Heart left ventricle (tissue), 13 donors: ENCODE data around the gene RWDD3.

Source experiments
- CTCF ChIP-seq, 12 donors: fragments of 200-600 bp; sonication (generic) in 4 of 12; IDR thresholded peaks; one replicate each; pipeline versions ENCODE4 v1.5.0 to v1.8.0; 2018 to 2022; ENCODE audit warnings: antibody characterized with exemption in 12 of 12, mild to moderate bottlenecking in 5 of 12
- POLR2A ChIP-seq, 2 donors: fragments of 450-650 bp; IDR thresholded peaks; one replicate each; pipeline ENCODE4 v1.6.1; 2017; ENCODE audit warnings: antibody characterized with exemption in 2 of 2, mild to moderate bottlenecking in 2 of 2, moderate library complexity in 2 of 2
- donor health status: ischemic (EF 13 %, LVEDD 7.1; RV severe dilation, severe dysfunction).
- donor health status: DM: no; HTN: yes; CAD: no.
- donor health status: DM: no; HTN: no; CAD: no.
- donor health status: ischemic (EF 25% LVEDD 6.9; RV normal size, moderate dysfunction).
- donor health status: ischemic (EF 25% LVEDD 5.7; RV mildly dilated, moderate dysfunction).
- donor health status: ischemic (EF 35%, LVEDD 5.7; RV mildly dilated, moderate dysfunction).
- donor health status: nonischemic (EF 11% LVEDD 7.7; RV severe dilation, severe dysfunction).
- donor health status: DM: yes; HTN: yes; CAD: no.
- donor health status: PGD.
- donor health status: ischemic (EF 29% LVEDD 5.4; RV normal size, mild dysfunction).
- donor health status: nonischemic (EF 23%, LVEDD 6.1; RV moderate dilation, normal function).

DNA sequence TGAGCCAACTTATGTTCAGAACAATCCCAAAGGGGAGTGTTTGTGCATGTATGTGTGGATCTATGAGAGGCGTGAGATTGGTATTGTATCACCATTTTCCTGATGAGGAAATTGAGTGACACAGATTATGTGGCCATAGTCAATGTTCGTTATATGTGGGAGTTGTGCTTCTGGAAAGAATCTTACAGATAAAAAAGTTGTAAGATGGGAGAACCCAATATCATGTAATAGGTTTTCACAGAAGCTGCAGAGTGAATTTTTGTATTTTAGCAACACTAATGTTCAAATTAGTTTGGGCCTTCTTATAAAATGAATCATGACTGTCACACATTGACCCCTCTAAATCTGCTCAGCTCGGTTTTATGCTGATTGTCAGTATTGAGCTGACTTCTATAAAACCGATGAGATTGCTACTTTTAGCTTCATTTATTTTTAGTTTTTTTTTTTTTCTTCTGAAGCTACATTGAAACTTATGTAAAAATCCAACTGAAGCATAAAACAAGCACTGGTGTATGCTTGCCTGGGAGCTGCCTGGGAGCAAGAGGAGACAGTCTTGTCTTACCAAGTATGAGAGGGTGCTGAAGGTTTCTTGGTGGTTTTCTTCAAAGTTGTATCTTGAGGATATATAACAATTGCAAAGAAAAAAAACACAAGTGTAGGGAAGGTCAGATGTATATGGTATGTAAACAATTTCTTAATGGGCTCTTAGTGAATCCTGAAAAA, 4.1 kb downstream of the RWDD3 start:
- TF ChIP-seq POLR2A (IDR thresholded peaks at IDR 0.05): no peak
- TF ChIP-seq CTCF (IDR thresholded peaks at IDR 0.05): no peak
